22Rv1 (cell line): ENCODE results near the gene HOXD8.

Source experiments
- CTCF ChIP-seq: fragments of 450-650 bp; IDR thresholded peaks from 2 replicates; pipeline ENCODE4 v1.5.1; 2017; ENCODE audit warnings: mild to moderate bottlenecking
- ZFX ChIP-seq: fragments of 450-650 bp; IDR thresholded peaks from 2 replicates; pipeline ENCODE4 v1.6.1; 2017; ENCODE audit warnings: antibody characterized with exemption, borderline replicate concordance

- TF ChIP-seq CTCF, result no peak
- TF ChIP-seq ZFX, result no peak
These were observed 28.9 kb upstream of the HOXD8 start for GRCh38 chr2:176100547-176101140.
